HT-29 (cell line): ENCODE measurements around the gene RAD51B. TPM values are rescaled to one million over a fixed set of nuclear protein-coding genes. Genes with fewer than 3 reads are reported as not detected.
A peak's percentile ranks its signal among the peaks of the same experiment; 100 is the strongest.

Experiments used
- DNase-seq: peaks from one replicate; pipeline ENCODE4 v3.0.0-alpha.2; 2015; ENCODE audit warnings: low spot score
- total RNA-seq: library from RNA; depleted of rRNA; stranded (reverse); fragments of >200 nt; shearing (Covaris generic); gene quantifications from 2 replicates; pipeline ENCODE4 v1.2.3, GENCODE V29; 2014

The RAD51B gene
- total RNA-seq, 1 experiment from 2014 or later, result 5.9 TPM

GRCh38 chr14:68503186-68503825, 683.7 kb downstream of the RAD51B start:
- DNase-seq, result no peak

- DNase-seq, result no peak
These were observed 685.3 kb downstream of the RAD51B start for GRCh38 chr14:68504861-68505260.

- DNase-seq, result peak; percentile 55
These were observed 686.6 kb downstream of the RAD51B start for GRCh38 chr14:68506021-68506644.

DNA sequence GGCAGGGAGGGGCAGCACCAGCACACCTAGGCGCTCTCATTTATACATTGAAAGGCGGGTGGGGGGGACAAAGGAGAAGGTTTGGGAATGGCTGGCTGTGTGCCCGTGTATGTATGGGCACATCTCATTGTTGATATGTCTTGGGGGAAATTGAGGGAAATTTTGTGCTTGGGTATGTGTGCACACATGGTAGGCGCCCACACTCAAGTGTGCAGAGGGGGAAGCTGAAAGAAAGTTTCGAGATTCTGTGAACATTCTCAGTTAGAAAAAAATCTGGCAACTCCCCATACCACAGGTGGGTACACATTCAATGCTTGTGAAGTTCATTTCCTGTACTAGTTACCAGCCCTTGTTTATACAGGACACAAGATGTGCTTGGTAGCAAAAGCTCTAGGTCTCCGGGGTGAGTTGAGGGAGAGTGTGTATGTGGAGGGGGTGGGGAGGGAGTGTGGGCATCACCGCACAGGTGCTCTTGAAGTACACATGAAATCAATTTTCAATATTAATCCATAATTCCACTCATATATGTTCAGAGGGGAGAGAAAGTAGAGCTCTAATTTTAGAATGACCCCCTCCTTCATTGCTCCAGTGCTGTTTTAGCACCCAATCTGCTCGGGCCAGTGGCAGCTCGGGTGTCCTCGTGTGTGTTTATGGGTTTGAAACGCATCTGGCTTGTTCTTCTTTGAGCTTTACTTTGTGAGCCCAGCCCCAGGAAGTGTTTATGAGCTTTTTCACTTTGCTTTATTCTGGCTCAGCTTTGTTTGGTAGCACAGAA, 687.3 kb downstream of the RAD51B start:
- DNase-seq, result peak; percentile 58

- DNase-seq, result no peak
These were observed 688.0 kb downstream of the RAD51B start for GRCh38 chr14:68507544-68508081.

- DNase-seq, result no peak
These were observed 689.0 kb downstream of the RAD51B start for GRCh38 chr14:68508581-68508980.

DNA sequence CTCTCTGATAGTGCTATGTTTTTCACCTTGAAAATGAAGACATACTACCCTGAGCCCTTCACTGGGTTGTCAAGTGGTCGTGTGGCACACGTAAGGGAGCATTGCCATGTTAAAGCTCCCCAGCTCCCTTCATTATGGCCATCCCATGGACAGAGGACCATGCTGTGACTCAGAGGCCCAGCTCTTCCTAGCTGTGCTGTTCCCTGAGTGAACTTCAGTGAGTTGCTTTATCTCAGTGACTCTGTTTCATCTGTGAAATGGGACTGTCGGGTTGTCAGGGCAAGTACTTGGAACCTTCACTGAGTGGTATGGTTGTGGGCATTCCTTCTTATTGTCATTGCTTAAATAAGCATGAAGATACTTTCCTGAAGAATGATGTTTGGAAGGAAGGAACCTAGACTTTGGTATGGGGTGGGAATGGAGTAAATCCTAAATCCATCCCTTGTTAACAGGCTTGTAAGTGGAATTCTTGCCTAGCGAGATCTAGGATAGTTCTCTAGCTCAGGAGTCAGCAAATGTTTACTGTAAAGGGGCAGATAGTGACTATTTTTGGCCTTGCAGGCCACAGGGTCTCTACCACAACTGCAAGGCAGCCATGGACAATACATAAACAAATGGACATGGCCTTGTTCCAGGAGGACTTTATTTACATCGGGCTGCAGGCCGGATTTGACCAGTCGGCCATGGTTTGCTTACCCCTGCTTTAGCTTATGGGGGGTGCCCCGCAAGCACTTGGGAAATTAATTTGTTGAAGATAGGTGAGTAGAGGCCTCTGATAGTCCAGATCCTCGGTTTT, 689.8 kb downstream of the RAD51B start:
- no peak for DNase-seq

DNA sequence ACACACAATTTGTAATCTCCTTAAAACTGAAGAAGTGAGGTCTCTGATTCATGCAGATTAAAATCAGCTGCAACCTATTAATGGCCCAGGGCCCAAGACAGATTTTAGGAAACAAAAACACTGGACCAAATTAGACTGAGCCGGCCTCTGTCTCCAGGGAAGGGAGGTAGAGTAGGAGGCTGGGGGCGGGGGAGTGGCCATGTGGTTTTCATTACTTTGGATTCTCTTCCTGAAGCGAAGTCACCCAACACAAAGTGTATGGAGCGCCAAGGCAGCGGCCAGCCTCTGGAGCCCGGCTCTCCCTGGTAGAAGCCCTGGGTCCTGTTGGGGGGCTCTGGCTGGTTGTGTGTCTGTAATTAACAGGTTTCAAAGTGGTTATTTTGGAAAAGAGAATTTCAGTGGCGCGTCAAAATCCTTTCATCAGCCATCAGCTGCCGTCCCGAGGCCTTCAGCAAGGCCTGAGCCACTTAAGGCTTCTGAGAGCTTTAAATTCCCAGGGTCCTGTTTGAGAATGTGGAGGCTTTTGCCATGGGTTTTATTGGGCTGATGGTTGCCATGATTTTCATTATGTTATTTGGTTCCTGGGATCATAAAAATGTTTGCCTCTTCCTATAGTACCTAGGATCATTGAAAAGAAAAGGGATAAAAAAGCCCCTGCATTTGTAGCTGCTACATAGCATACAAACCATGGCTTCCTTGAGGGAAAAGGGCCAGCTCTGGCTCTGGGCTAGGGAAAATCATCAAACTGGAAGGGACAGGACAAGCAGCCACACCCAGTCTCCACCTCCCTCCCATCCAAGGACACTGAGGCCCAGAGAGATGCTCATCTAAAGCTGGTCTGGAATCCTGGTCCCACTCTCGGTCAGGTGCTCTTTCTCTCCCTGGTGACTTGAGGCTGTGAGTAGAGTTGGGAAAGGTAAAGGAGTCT, 690.9 kb downstream of the RAD51B start:
- no peak for DNase-seq

- no peak for DNase-seq
These were observed 691.8 kb downstream of the RAD51B start for GRCh38 chr14:68511129-68512047.

DNA sequence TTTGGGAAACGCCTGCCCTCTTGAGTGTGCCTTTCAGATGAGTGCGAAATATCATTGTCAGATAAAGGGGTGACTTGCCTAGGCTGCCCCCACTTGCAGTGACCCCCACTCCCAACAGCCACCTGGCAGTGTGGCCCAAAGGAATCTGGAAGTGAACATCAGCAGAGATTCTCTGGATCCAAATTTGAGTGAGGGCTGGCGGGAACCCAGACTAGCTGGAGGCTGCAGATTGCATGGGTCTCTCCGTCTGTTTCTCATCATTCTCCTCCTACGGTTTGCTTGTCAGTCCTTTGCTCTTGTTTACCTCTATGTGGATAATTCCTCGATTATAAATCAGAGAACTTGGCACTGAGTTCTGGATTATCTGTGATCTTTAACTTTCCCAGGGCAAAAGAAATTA, 692.5 kb downstream of the RAD51B start:
- DNase-seq, result no peak

- no peak for DNase-seq
These were observed 693.6 kb downstream of the RAD51B start for GRCh38 chr14:68513137-68513536.

GRCh38 chr14:68513838-68514607, 694.4 kb downstream of the RAD51B start:
- DNase-seq, result no peak

DNA sequence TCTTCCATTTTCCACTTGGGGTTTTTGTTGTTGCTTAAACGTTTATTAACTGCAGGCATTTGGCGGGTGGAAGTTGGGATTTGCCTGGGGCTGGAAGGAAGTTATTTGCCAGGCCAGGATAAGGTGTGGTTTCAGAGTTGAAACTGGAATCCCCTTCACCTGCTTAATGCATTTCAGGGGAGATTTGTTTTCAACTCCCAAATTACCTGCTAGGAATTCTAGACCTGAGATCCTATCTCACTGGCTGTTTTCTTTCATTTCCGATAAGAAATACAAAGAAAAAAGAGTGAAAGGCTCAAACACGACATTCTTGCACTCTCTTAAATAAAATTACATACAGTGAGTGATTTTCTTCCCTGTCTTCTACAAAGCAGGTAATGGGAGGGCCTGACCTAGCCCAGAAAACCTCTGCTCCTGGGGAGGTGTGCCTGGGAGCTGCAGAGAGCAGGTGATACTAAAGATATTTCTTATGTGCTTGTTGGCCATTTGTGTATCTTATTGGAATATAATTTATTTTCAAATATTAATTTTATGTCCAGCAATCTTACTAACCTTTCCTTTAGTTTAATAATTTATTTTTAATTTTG, 695.1 kb downstream of the RAD51B start:
- no peak for DNase-seq

GRCh38 chr14:68516342-68516741, 696.8 kb downstream of the RAD51B start:
- no peak for DNase-seq

GRCh38 chr14:68518166-68518565, 698.6 kb downstream of the RAD51B start:
- DNase-seq, result no peak

- no peak for DNase-seq
These were observed 699.4 kb downstream of the RAD51B start for GRCh38 chr14:68518761-68519670.

DNA sequence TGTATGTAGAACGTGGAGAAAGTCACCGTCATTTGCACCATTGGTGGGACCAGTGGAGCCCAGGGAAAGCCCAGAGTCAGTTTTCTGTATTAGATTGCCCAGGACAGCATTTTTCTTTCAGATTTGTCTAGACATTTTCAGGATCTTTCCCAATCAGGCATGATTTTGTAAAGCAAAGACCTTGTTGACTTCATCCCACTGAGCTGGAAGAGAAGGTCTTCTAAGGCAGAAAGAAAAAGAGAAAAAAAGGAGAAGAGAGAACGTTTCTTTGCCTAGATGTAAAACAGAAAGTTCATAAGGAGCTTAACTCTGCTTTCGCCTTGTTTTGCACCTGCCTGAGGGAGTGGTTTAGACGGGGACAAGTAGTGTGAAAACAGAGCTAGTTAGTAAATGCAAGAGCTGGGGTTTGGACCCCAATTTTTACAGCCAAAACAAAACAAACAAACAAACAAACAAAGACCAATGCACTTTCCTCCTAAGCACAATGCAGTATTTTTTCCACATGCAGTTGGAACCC, 700.1 kb downstream of the RAD51B start:
- DNase-seq, result no peak
